HG03159 (cell line): Measurements from ENCODE around the gene POLE.

Experiments
- ATAC-seq: cut with Tn5 transposase; IDR thresholded peaks from one replicate; pipeline ENCODE4 v1.9.1; 2021; ENCODE audit warnings: mild to moderate bottlenecking, moderate library complexity; ENCODE audit not compliant: unreplicated experiment

POLE gene

DNA sequence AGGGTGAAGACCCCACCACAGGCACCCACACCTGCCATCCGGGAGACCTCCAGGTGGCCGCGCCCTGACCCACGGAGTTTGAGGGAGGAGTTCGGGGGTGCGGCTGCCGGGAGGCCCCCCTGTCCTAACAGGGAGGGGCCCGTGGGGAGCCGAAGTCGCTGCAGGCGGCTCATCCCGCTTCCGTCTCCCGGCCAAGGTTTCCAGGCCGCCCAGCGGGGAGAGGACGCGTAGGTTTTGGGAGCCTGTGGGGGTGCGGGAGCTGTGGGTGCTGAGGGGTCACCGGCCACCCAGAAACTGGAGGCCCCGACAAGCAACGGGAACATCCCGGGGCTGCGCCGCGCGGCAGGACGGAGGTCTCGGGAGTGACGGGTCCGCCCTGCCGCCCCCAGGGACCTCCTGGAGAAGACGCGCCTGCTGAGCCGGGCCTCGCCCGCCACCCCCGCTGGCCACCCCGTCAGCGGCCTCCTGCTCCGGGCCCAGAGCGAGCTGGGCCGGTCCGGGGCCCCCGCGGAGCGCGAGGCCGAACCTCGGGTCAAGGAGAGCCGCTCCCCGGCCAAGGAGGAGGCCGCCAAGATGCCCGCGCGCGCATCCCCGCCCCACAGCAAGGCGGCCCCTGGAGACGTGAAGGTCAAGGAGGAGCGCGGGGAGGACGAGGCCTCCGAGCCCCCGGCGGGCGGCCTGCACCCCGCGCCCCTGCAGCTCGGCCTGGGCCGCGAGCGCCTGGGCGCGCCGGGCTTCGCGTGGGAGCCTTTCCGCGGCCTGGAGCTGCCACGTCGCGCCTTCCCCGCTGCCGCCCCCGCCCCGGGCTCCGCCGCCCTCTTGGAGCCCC lies 104.3 kb downstream of the POLE start:
- ATAC-seq, result no peak

- no peak for ATAC-seq
Measured at GRCh38 chr12:132582058-132582420, 105.1 kb downstream of the POLE start.

DNA sequence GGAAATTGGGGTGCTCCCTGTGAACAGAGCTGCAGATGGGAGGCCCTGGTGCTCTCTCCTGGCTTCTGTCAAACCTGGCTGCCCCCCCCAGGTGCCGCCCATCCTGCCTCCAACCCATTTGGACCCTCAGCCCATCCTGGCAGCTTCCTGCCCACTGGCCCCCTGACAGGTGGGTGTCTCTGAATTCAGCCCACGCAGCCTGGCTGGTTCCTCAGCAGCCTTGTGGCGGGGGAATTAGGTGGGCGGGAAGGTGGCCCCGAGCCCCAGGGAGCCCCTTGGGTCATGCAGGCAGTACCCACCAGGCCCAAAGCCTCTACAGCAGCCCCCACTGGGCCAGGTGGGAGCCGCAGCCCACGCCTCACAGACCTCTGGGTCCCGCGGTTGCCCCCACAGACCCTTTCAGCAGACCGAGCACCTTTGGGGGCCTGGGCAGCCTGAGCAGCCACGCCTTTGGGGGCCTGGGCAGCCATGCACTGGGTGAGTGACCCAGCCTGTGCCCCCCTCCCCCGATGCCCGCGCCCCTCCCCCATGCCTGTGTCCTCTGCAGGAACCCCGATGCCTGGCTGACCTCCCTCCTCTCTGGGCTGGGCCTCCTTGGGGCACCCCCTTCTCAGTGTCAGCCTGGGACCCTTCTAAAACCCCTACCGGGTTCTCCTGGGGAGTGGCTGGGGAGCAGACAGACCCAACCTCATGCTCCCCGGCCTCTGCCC lies 105.6 kb downstream of the POLE start:
- no peak for ATAC-seq

GRCh38 chr12:132580701-132581292 lies 106.3 kb downstream of the POLE start:
- no peak for ATAC-seq

GRCh38 chr12:132579744-132580143 lies 107.4 kb downstream of the POLE start:
- ATAC-seq, result no peak

- ATAC-seq, result no peak
Measured at GRCh38 chr12:132578826-132579225, 108.3 kb downstream of the POLE start.

GRCh38 chr12:132578118-132578517 lies 109.0 kb downstream of the POLE start:
- no peak for ATAC-seq

- no peak for ATAC-seq
Measured at GRCh38 chr12:132577191-132577920, 109.8 kb downstream of the POLE start.

- no peak for ATAC-seq
Measured at GRCh38 chr12:132576701-132577100, 110.4 kb downstream of the POLE start.

DNA sequence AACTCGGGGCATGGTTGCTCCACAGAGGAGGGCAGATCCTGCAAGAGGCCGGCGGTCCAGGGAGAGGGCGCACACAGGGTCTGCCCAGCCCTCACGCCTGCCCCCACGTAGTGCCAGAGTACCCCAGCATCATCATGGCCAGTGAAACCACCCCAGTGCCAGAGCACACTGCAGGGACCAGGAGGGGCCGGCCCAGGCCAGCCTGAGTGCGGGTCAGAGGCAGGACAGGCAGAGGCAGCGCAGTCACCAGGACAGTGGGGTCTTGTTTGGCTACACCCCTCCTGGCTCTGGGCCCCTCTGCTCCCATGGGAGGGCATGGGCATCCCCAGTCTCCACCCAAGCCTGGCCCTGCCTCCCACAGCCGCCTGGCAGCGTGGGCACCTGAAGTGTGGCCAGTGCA lies 111.5 kb downstream of the POLE start:
- no peak for ATAC-seq

DNA sequence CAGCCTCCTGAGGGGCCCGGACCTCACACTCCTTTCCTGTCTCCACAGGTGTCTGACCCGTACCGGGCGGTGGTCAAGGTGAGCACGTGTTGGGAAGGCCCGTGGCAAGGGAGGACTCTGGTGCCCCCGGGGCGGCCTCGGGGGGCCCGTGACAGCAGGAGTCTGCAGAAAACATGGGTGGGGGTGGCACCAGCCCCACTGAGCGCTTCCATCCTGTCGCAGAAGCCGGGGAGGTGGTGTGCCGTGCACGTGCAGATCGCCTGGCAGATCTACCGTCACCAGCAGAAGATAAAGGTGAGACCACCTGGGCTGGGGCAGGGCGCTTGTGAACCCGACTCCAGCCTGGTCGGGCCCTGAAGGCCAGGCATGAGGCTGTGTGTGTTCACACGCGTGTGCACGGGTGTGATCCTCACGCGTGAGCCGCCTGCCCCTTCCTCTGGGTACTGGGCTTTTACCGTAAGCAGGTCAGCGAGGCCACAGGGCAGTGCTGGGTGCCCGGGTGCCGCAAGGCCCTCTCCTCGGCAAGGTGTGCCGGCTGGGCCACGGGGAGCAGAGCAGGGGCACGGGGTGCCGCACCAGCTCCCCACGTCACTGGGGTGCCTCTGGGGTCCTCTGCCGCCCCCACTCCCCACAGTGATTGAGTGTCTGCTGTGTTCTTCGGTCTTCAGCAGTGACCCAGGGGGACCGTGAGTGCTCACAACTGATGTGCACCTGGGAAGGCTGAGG lies 112.7 kb downstream of the POLE start:
- ATAC-seq, result no peak
